ENCODE measurements around the gene KCNK3.

KCNK3 gene

GRCh38 chr2:26718949-26719686, 26.6 kb downstream of the KCNK3 start:
- no peak for TF ChIP-seq CTCF (conservative IDR thresholded peaks at IDR 0.05; ENCODE audit: low read depth, low read length)
- DNase-seq (ENCODE audit: low read depth): no peak
- H3K4me3 ChIP-seq (ENCODE audit: low read length): no peak overlapping the region

GRCh38 chr2:26720322-26721114, 28.0 kb downstream of the KCNK3 start:
- peak; percentile 67 for DNase-seq (ENCODE audit: low read depth)
- H3K4me3 ChIP-seq (ENCODE audit: low read length): no peak overlapping the region
- no peak for TF ChIP-seq CTCF (conservative IDR thresholded peaks at IDR 0.05; ENCODE audit: low read depth, low read length)

GRCh38 chr2:26721115-26722032, 28.9 kb downstream of the KCNK3 start:
- no peak for DNase-seq (ENCODE audit: low read depth)
- TF ChIP-seq CTCF (conservative IDR thresholded peaks at IDR 0.05; ENCODE audit: low read depth, low read length): no peak

GRCh38 chr2:26722328-26722727, 29.8 kb downstream of the KCNK3 start:
- H3K4me3 ChIP-seq (ENCODE audit: low read length): no peak overlapping the region
- TF ChIP-seq CTCF (conservative IDR thresholded peaks at IDR 0.05; ENCODE audit: low read depth, low read length): no peak
- no peak for DNase-seq (ENCODE audit: low read depth)

More at GRCh38 chr2:26721115-26722032, 28.9 kb downstream of the KCNK3 start:
- no peak overlapping the region for H3K4me3 ChIP-seq (ENCODE audit: low read length)

GRCh38 chr2:26722911-26723310, 30.4 kb downstream of the KCNK3 start:
- H3K4me3 ChIP-seq (ENCODE audit: low read length): no peak overlapping the region
- no peak for TF ChIP-seq CTCF (conservative IDR thresholded peaks at IDR 0.05; ENCODE audit: low read depth, low read length)
- no peak for DNase-seq (ENCODE audit: low read depth)

- no peak for TF ChIP-seq CTCF (conservative IDR thresholded peaks at IDR 0.05; ENCODE audit: low read depth, low read length)
- no peak for DNase-seq (ENCODE audit: low read depth)
- no peak overlapping the region for H3K4me3 ChIP-seq (ENCODE audit: low read length)
Observed at GRCh38 chr2:26723475-26723874, 31.0 kb downstream of the KCNK3 start.
